HEK293 (cell line): Measurements from ENCODE around the gene NFKBIZ.

Experiments
- CTCF ChIA-PET: fragments of 350-600 bp; formaldehyde crosslinking; extraction: SDS; loops from one replicate; lab custom pipeline; 2021; ENCODE audit warnings: antibody characterized with exemption; lab: Yijun Ruan, JAX
- POLR2A ChIA-PET: fragments of 300-600 bp; formaldehyde crosslinking; extraction: SDS; loops from one replicate; lab custom pipeline; 2020; ENCODE audit warnings: antibody characterized with exemption, inconsistent platforms; lab: Yijun Ruan, JAX
- H3K27ac ChIP-seq: fragments of 200-500 bp; sonication (Bioruptor generic); 2 replicates; pipeline ENCODE4 v1.5.1; 2014; ENCODE audit warnings: low read depth, low read length, control low read depth, inconsistent platforms; ENCODE audit errors: extremely low read depth
- H3K36me3 ChIP-seq, 2 experiments: fragments of 200-500 bp in 1 of 2; sonication (Bioruptor generic) in 1 of 2; 1 replicate in 1 of 2; 2 replicates in 1 of 2; pipeline ENCODE4 v1.5.1; 2014 to 2017; ENCODE audit warnings: inconsistent platforms in 2 of 2, low read length in 2 of 2; ENCODE audit not compliant: control insufficient read depth in 2 of 2, insufficient read depth in 1 of 2
- H3K4me1 ChIP-seq: fragments of 200-500 bp; sonication (Bioruptor generic); 2 replicates; pipeline ENCODE4 v1.5.1; 2014; ENCODE audit warnings: mild to moderate bottlenecking, low read length, inconsistent platforms; ENCODE audit not compliant: control insufficient read depth, insufficient read depth
- H3K4me3 ChIP-seq: 2 replicates; pipeline ENCODE4 v1.5.1; 2011; ENCODE audit warnings: low read depth, mild to moderate bottlenecking, control low read depth, low read length, moderate library complexity
- H3K9me3 ChIP-seq: fragments of 200-500 bp; sonication (Bioruptor generic); 2 replicates; pipeline ENCODE4 v1.5.1; 2014; ENCODE audit warnings: low read depth, low read length, inconsistent platforms; ENCODE audit not compliant: control insufficient read depth, insufficient read depth
- PRDM1 ChIP-seq: fragments of 450-650 bp; formaldehyde crosslinking; IDR thresholded peaks from 2 replicates; pipeline ENCODE4; 2016; ENCODE audit warnings: missing biosample characterization, missing genetic modification characterization
- PRDM10 ChIP-seq: fragments of 450-650 bp; formaldehyde crosslinking; IDR thresholded peaks from 2 replicates; pipeline ENCODE4 v1.5.1; 2016; ENCODE audit warnings: missing biosample characterization, missing genetic modification characterization
- REPIN1 ChIP-seq: fragments of 450-650 bp; formaldehyde crosslinking; IDR thresholded peaks from 2 replicates; pipeline ENCODE4 v1.5.1; 2017; ENCODE audit warnings: missing biosample characterization, missing genetic modification characterization, low read depth
- REST ChIP-seq: fragments of 450-650 bp; formaldehyde crosslinking; IDR thresholded peaks from 2 replicates; pipeline ENCODE4 v1.5.1; 2016; ENCODE audit warnings: missing biosample characterization, missing genetic modification characterization
- ZBTB11 ChIP-seq: fragments of 450-650 bp; formaldehyde crosslinking; conservative IDR thresholded peaks from 2 replicates; pipeline ENCODE4 v1.5.1; 2016; ENCODE audit warnings: low read depth, missing biosample characterization, missing genetic modification characterization
- ZBTB21 ChIP-seq: fragments of 450-650 bp; formaldehyde crosslinking; IDR thresholded peaks from 2 replicates; pipeline ENCODE4 v1.5.1; 2017; ENCODE audit warnings: missing biosample characterization, missing genetic modification characterization
- ZBTB6 ChIP-seq: fragments of 450-650 bp; formaldehyde crosslinking; IDR thresholded peaks from 2 replicates; pipeline ENCODE4 v1.5.1; 2017; ENCODE audit warnings: missing biosample characterization, missing genetic modification characterization
- ZBTB8A ChIP-seq: fragments of 450-650 bp; formaldehyde crosslinking; IDR thresholded peaks from 2 replicates; pipeline ENCODE4 v1.5.1; 2016; ENCODE audit warnings: missing biosample characterization, missing genetic modification characterization
- ZFP41 ChIP-seq: fragments of 450-650 bp; formaldehyde crosslinking; IDR thresholded peaks from 2 replicates; pipeline ENCODE4 v1.5.1; 2016; ENCODE audit warnings: missing biosample characterization, missing genetic modification characterization, borderline replicate concordance
- ZNF10 ChIP-seq: fragments of 450-650 bp; formaldehyde crosslinking; IDR thresholded peaks from 2 replicates; pipeline ENCODE4 v1.5.1; 2017; ENCODE audit warnings: missing biosample characterization, missing genetic modification characterization
- ZNF19 ChIP-seq: fragments of 450-650 bp; formaldehyde crosslinking; IDR thresholded peaks from 2 replicates; pipeline ENCODE4; 2016; ENCODE audit warnings: missing biosample characterization, missing genetic modification characterization, low read depth
- ZNF24 ChIP-seq: fragments of 450-650 bp; formaldehyde crosslinking; IDR thresholded peaks from 2 replicates; pipeline ENCODE4 v1.5.1; 2016; ENCODE audit warnings: missing biosample characterization, missing genetic modification characterization
- ZNF266 ChIP-seq: fragments of 450-650 bp; formaldehyde crosslinking; IDR thresholded peaks from 2 replicates; pipeline ENCODE4 v1.5.1; 2016; ENCODE audit warnings: missing biosample characterization, missing genetic modification characterization, low read depth
- ZNF280D ChIP-seq: fragments of 450-650 bp; formaldehyde crosslinking; IDR thresholded peaks from 2 replicates; pipeline ENCODE4 v1.5.1; 2016; ENCODE audit warnings: missing biosample characterization, missing genetic modification characterization
- ZNF311 ChIP-seq: fragments of 450-650 bp; formaldehyde crosslinking; IDR thresholded peaks from 2 replicates; pipeline ENCODE4 v1.5.1; 2017; ENCODE audit warnings: missing biosample characterization, missing genetic modification characterization, borderline replicate concordance
- ZNF354C ChIP-seq: fragments of 450-650 bp; formaldehyde crosslinking; IDR thresholded peaks from 2 replicates; pipeline ENCODE4 v1.5.1; 2016; ENCODE audit warnings: missing biosample characterization, missing genetic modification characterization, low read depth, borderline replicate concordance
- ZNF529 ChIP-seq: fragments of 450-650 bp; formaldehyde crosslinking; IDR thresholded peaks from 2 replicates; pipeline ENCODE4 v1.5.1; 2017; ENCODE audit warnings: missing genetic modification characterization, missing biosample characterization; ENCODE audit not compliant: insufficient replicate concordance
- ZNF548 ChIP-seq: fragments of 450-650 bp; formaldehyde crosslinking; IDR thresholded peaks from 2 replicates; pipeline ENCODE4 v1.5.1; 2016; ENCODE audit warnings: missing biosample characterization, missing genetic modification characterization
- ZNF549 ChIP-seq: fragments of 450-650 bp; IDR thresholded peaks from 2 replicates; pipeline ENCODE4 v1.5.1; 2018; ENCODE audit warnings: missing biosample characterization, missing genetic modification characterization, mild to moderate bottlenecking, inconsistent platforms, moderate library complexity

Gene NFKBIZ

GRCh38 chr3:101859882-101860448 is 10.7 kb downstream of the NFKBIZ start:
- Histone ChIP-seq H3K36me3 (peaks cover 28 to 65% of the 10 kb centered on the region in 2 experiments), H3K4me3 (no peak overlapping the region), H3K27ac (no peak overlapping the region), H3K4me1 (no peaks in the 10 kb centered on the region)
- no peak for TF ChIP-seq ZNF311 (tag by site-specific recombination)
- TF ChIP-seq ZNF10: no peak
- TF ChIP-seq PRDM1 (tag by site-specific recombination): no peak
- TF ChIP-seq PRDM10 (tag by site-specific recombination): no peak
- TF ChIP-seq ZBTB8A: no peak
- TF ChIP-seq ZNF549 (tag by site-specific recombination): no peak
- no peak for TF ChIP-seq ZNF19 (tag by site-specific recombination)
- no peak for TF ChIP-seq ZNF280D (tag by site-specific recombination)
- TF ChIP-seq ZNF354C (tag by site-specific recombination): no peak
- no peak for TF ChIP-seq ZNF24
- TF ChIP-seq, all 188 proteins: peak for 0
- ChIA-PET POLR2A (no interaction called here), CTCF (no interaction called here)
- H3K9me3 ChIP-seq: no peaks in the 10 kb centered on the region

- Histone ChIP-seq H3K27ac (no peak overlapping the region), H3K4me3 (no peak overlapping the region), H3K36me3 (peaks cover 23 to 51% of the 10 kb centered on the region in 2 experiments), H3K9me3 (no peaks in the 10 kb centered on the region), H3K4me1 (peaks cover 3% of the 10 kb centered on the region; the same call in 1 of the 2 replicates)
- CTCF ChIA-PET: interaction anchor here (0.7 kb wide), 1 partner anchor 29 kb away, joined by 4 read pairs; no protein-coding TSS in a partner anchor
- POLR2A ChIA-PET: no interaction called here
- TF ChIP-seq ZNF529: no peak
- TF ChIP-seq ZBTB11 (tag by site-specific recombination): no peak
- TF ChIP-seq REPIN1 (tag by site-specific recombination): no peak
- TF ChIP-seq ZFP41 (tag by site-specific recombination): no peak
- TF ChIP-seq REST (tag by site-specific recombination): no peak
- no peak for TF ChIP-seq ZNF266 (tag by site-specific recombination)
- no peak for TF ChIP-seq ZNF548 (tag by site-specific recombination)
- TF ChIP-seq ZBTB21: no peak
- TF ChIP-seq ZBTB6 (tag by site-specific recombination): no peak
- TF ChIP-seq ZNF311 (tag by site-specific recombination): no peak
Measured at GRCh38 chr3:101861212-101861788, 12.0 kb downstream of the NFKBIZ start.
